Measurements from ENCODE around the gene CHGA. TPM values are rescaled to one million over a fixed set of nuclear protein-coding genes. Genes with fewer than 3 reads are reported as not detected.

The CHGA gene
- total RNA-seq, 4 donors from 2014 or later = not detected

- 76 to 79% methylated on average over 2 of the region's 2 CpGs for WGBS, 2 donors
- TF ChIP-seq EP300 (IDR thresholded peaks at IDR 0.05) (no peak), CTCF (IDR thresholded peaks at IDR 0.05) (no peak), POLR2A (IDR thresholded peaks at IDR 0.05) (no peak)
- no peaks in the 10 kb centered on the region for H3K9me3 ChIP-seq
- no peaks in the 10 kb centered on the region for H3K27me3 ChIP-seq
- peaks cover 0 to 49% (median 21%) of the 10 kb centered on the region in 4 donors for H3K4me1 ChIP-seq
- no peak overlapping the region for H3K4me3 ChIP-seq
- peaks cover 0 to 10% (median 0%) of the 10 kb centered on the region in 3 donors for H3K36me3 ChIP-seq
- H3K27ac ChIP-seq = no peak overlapping the region
- no peak for DNase-seq (ENCODE audit: low spot score in 2 of 2)
Observed at GRCh38 chr14:92967346-92967926, 44.5 kb downstream of the CHGA start.

GRCh38 chr14:92968291-92969020 lies 45.5 kb downstream of the CHGA start:
- no peak for TF ChIP-seq POLR2A (IDR thresholded peaks at IDR 0.05)
- no peak for TF ChIP-seq EP300 (IDR thresholded peaks at IDR 0.05)
- TF ChIP-seq CTCF (IDR thresholded peaks at IDR 0.05) = no peak
- Histone ChIP-seq H3K4me1 (peaks cover 0 to 49% (median 22%) of the 10 kb centered on the region in 4 donors), H3K36me3 (peaks cover 0 to 6% (median 0%) of the 10 kb centered on the region in 3 donors), H3K27me3 (no peaks in the 10 kb centered on the region), H3K9me3 (no peaks in the 10 kb centered on the region), H3K4me3 (no peak overlapping the region), H3K27ac (no peak overlapping the region)
- 83 to 92% methylated on average over 14 of the region's 14 CpGs for WGBS, 2 donors
- DNase-seq (ENCODE audit: low spot score in 2 of 2) = no peak

GRCh38 chr14:92969430-92969829 lies 46.5 kb downstream of the CHGA start:
- H3K4me1 ChIP-seq = peaks cover 0 to 49% (median 17%) of the 10 kb centered on the region in 4 donors
- no peak for TF ChIP-seq POLR2A (IDR thresholded peaks at IDR 0.05)
- TF ChIP-seq EP300 (IDR thresholded peaks at IDR 0.05) = no peak
- no peak for TF ChIP-seq CTCF (IDR thresholded peaks at IDR 0.05)

GRCh38 chr14:92969871-92970270 lies 46.9 kb downstream of the CHGA start:
- no peak for DNase-seq (ENCODE audit: low spot score in 2 of 2)
- Histone ChIP-seq H3K36me3 (peaks cover 0 to 12% (median 0%) of the 10 kb centered on the region in 3 donors), H3K27me3 (no peaks in the 10 kb centered on the region), H3K4me1 (peaks cover 0 to 48% (median 15%) of the 10 kb centered on the region in 4 donors), H3K4me3 (no peak overlapping the region), H3K27ac (peak overlapping the region in 1 of 4 donors; percentile 35), H3K9me3 (no peaks in the 10 kb centered on the region)
- 81 to 86% methylated on average over 12 of the region's 12 CpGs for WGBS, 2 donors
- no peak for TF ChIP-seq POLR2A (IDR thresholded peaks at IDR 0.05)
- no peak for TF ChIP-seq CTCF (IDR thresholded peaks at IDR 0.05)
- no peak for TF ChIP-seq EP300 (IDR thresholded peaks at IDR 0.05)

More at GRCh38 chr14:92969430-92969829, 46.5 kb downstream of the CHGA start:
- Histone ChIP-seq H3K36me3 (peaks cover 0 to 7% (median 0%) of the 10 kb centered on the region in 3 donors), H3K9me3 (no peaks in the 10 kb centered on the region), H3K4me3 (no peak overlapping the region), H3K27me3 (no peaks in the 10 kb centered on the region), H3K27ac (peak overlapping the region in 1 of 4 donors; percentile 35)
- 88% methylated on average over 10 of the region's 10 CpGs for WGBS, 2 donors
- no peak for DNase-seq (ENCODE audit: low spot score in 2 of 2)

- Histone ChIP-seq H3K4me3 (no peak overlapping the region), H3K36me3 (peaks cover 0 to 16% (median 0%) of the 10 kb centered on the region in 3 donors), H3K4me1 (peaks cover 0 to 44% (median 13%) of the 10 kb centered on the region in 4 donors), H3K27me3 (no peaks in the 10 kb centered on the region), H3K27ac (peak overlapping the region in 1 of 4 donors; percentile 87), H3K9me3 (no peaks in the 10 kb centered on the region)
- TF ChIP-seq EP300 (IDR thresholded peaks at IDR 0.05) (no peak), POLR2A (IDR thresholded peaks at IDR 0.05) (no peak), CTCF (IDR thresholded peaks at IDR 0.05) (no peak)
- 81 to 84% methylated on average over 9 to 12 of the region's 12 CpGs for WGBS, 2 donors
- DNase-seq (ENCODE audit: low spot score in 2 of 2) = no peak
Observed at GRCh38 chr14:92970271-92970670, 47.3 kb downstream of the CHGA start.
